Renal pelvis (tissue), 4 donors: ENCODE measurements around the gene BANP. TPM values are rescaled to one million over a fixed set of nuclear protein-coding genes. Genes with fewer than 3 reads are reported as not detected.
"Not testable (repeated sequence)": the region's sequence is repeated elsewhere in the genome, so short reads cannot be mapped to it uniquely, and the experiment has no call there.

ENCODE experiments used
- DNase-seq: peaks from one replicate; pipeline ENCODE4 v3.0.0-alpha.2; 2013
- polyA plus RNA-seq, 3 donors: library from polyadenylated mRNA; unstranded; fragments of 120-200 nt; gene quantifications; one replicate each; pipeline ENCODE4 v1.2.1, GENCODE V29; 2013; ENCODE audit not compliant: insufficient read length in 3 of 3

The BANP gene
- polyA plus RNA-seq, 3 donors, result 23.1 to 27.4 (median 27.3) TPM

GRCh38 chr16:87992142-87992541 is 40.9 kb downstream of the BANP start:
- DNase-seq, result not testable (repeated sequence)

DNA sequence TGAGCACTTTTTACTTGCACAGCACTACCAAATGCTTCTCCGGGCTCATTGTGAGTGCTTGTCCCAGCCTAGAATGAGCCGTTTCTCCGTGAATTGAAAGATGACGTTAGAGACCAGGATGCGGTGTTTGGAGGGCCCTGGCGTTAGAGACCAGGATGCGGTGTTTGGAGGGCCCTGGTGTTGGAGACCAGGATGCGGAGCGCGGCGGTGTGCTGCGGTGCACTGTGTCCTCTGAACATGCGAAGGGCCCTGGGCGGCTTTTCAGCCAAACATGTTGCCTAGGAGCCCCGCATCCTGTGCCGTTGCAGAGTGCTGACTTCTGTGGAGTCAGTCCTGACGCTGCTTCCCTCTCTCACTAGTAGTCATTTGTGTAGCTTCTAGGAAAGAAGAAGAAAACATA is 42.7 kb downstream of the BANP start:
- DNase-seq, result no peak

GRCh38 chr16:87995644-87996043 is 44.4 kb downstream of the BANP start:
- DNase-seq, result no peak

DNA sequence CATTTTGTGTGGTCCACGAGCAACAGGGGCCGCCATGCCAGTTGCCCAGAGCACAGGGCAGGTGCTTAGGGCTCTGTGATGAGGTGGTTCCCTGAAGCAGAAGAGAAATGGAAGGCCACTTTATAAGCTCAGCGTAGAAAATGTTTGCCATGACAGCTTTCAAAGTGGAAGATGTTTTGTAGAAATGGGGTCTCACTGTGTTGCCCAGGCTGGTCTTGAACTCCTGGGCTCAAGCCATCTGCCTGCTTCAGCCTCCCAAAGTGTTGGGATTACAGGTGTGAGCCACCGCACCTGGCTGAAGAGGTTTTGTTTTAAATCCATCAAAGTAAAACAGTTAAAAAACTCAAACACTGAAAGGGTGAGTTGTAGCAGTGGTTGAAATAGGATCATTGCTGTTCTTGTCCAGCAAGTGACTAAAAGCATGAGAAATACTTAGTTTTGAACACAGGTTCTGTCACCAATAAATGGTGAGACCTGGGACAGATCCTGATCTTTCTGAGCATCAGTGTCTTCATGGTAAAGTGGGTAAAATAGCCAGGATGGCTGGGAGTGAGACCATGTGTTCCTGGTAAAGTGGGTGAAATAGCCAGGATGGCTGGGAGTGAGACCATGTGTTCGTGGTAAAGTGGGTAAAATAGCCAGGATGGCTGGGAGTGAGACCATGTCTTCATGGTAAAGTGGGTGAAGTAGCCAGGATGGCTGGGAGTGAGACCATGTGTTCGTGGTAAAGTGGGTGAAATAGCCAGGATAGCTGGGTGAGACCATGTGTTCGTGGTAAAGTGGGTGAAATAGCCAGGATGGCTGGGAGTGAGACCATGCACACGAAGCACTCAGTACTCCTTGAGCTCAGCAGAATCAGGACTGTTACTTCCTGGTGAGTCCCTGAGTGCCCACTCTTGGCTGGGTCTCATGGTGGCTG is 46.0 kb downstream of the BANP start:
- no peak for DNase-seq

- DNase-seq, result not testable (repeated sequence)
Measured at GRCh38 chr16:87998184-87998793, 47.1 kb downstream of the BANP start.

GRCh38 chr16:87998992-87999391 is 47.8 kb downstream of the BANP start:
- not testable (repeated sequence) for DNase-seq

GRCh38 chr16:88002211-88002610 is 51.0 kb downstream of the BANP start:
- DNase-seq, result no peak

DNA sequence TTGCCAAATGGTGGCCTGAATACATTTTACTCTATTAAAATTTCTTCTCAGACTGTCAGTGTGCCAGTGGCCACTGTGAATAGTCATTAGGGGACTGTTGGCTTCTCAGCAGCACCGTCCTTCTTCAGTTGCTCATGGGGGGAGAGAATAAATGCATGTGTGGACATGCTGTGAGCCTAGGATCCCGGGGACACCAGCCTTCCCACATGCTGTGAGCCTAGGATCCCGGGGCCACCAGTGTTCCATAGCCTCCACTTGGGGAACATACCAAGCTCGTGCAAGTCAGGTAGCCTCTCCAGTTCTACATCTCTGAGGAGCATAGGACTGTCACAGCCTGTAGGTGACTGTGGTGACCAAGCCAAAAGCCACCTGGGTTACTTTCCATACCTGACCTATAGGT is 51.5 kb downstream of the BANP start:
- DNase-seq, result no peak

- DNase-seq, result no peak
Measured at GRCh38 chr16:88003316-88003715, 52.1 kb downstream of the BANP start.

GRCh38 chr16:88003736-88004135 is 52.5 kb downstream of the BANP start:
- DNase-seq, result no peak

DNA sequence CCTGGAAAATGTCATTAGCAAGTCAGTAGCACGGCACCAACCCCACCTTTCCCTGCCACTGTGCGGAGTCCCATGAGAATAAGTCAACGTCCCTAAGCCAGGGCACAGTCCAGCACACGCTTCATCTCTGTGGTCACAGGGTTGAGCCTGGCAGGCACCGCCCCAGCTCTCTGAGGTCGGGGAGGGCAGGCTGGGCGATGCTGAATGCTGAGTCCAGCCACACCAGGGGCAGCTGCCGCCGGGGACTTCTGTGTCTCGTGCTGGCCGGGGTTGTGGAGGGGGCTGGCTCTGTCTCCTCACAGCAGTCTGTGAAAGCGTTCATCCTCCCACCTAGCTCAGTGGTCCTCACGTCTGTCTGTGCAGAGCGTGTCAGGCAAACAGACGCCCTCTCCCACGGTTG is 53.2 kb downstream of the BANP start:
- no peak for DNase-seq

GRCh38 chr16:88005181-88005581 is 53.9 kb downstream of the BANP start:
- DNase-seq, result no peak

DNA sequence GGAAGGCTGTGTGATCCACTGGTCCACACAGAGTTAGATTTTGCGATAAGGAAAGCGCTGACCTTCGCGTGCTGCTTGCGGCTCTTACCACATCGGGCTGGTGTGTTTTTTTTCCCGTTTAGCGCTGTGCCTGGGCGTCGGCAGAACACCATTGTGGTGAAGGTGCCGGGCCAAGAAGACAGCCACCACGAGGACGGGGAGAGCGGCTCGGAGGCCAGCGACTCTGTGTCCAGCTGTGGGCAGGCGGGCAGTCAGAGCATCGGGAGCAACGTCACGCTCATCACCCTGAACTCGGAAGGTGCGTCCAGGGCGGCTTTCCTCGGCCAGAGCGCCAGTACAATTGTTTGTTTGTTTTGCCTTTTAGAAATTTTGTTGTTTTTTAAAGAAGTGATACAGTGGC is 54.7 kb downstream of the BANP start:
- DNase-seq, result no peak

- DNase-seq, result no peak
Measured at GRCh38 chr16:88007321-88007731, 56.1 kb downstream of the BANP start.

GRCh38 chr16:88008840-88009239 is 57.6 kb downstream of the BANP start:
- no peak for DNase-seq

GRCh38 chr16:88009563-88010342 is 58.5 kb downstream of the BANP start:
- no peak for DNase-seq

GRCh38 chr16:88010343-88010967 is 59.2 kb downstream of the BANP start:
- DNase-seq, result no peak

GRCh38 chr16:88010968-88011483 is 59.8 kb downstream of the BANP start:
- DNase-seq, result no peak

DNA sequence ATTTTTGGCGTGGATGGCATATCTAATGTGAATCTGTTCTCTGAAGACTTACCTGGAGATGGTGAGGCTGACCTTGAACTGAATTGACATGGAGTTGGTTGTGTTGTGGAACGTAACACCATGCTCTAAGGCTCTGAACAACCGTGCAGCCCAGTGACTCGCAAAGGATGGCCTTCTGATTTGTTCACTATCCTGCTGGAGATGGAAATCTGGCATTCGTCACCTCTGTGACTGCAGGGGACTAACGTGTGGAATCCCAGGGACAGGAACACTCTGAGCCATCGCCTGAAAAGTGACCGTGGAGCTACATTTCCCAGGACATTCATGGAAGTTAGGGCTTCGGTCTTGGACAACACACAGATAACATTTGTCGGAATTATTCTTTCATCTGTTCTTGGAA is 61.1 kb downstream of the BANP start:
- no peak for DNase-seq

- DNase-seq, result no peak
Measured at GRCh38 chr16:88013091-88013609, 61.9 kb downstream of the BANP start.

- DNase-seq, result no peak
Measured at GRCh38 chr16:88013766-88014251, 62.6 kb downstream of the BANP start.
